OCI-LY7 (cell line): ENCODE measurements around the gene WRNIP1.

ENCODE experiments used
- CTCF ChIP-seq: fragments of 200-600 bp; sonication (generic); conservative IDR thresholded peaks from 2 replicates; pipeline ENCODE4 v1.5.1; 2014; ENCODE audit warnings: mild to moderate bottlenecking, antibody characterized with exemption, low read length, moderate library complexity, mixed read lengths
- EZH2phosphoT487 ChIP-seq: fragments of 200-600 bp; sonication (generic); IDR thresholded peaks from 2 replicates; pipeline ENCODE4 v1.6.1; 2018; ENCODE audit warnings: low read depth, borderline replicate concordance, mild to moderate bottlenecking, mixed run types, antibody characterized with exemption, low read length, moderate library complexity, mixed read lengths

DNA sequence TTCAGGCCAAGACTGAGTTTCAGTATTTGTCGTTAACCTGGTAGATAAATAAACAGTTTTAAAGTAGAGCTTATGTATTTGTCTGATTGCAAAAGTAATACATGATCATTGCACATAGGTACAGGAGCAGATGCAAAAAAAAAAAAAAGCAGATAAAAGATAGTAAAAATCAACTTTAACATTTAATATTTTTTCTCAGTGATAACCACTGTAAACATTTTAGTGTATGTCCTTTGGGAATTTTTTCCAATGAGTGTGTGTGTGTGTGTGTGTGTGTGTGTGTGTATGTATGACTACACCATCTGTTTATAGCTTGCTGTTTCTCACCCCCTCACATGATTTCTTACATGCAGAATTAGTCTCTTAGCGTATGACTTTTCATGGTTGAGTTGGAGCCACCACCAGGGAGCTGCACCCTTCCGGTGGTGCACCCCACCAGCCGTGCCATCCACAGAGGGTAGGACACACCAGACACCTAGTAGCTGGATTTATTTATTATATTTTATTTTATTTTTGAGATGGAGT, 26.3 kb downstream of the WRNIP1 start:
- TF ChIP-seq CTCF (no peak), EZH2phosphoT487 (no peak)
